ENCODE measurements around the gene KLHL25.

KLHL25 gene

DNA sequence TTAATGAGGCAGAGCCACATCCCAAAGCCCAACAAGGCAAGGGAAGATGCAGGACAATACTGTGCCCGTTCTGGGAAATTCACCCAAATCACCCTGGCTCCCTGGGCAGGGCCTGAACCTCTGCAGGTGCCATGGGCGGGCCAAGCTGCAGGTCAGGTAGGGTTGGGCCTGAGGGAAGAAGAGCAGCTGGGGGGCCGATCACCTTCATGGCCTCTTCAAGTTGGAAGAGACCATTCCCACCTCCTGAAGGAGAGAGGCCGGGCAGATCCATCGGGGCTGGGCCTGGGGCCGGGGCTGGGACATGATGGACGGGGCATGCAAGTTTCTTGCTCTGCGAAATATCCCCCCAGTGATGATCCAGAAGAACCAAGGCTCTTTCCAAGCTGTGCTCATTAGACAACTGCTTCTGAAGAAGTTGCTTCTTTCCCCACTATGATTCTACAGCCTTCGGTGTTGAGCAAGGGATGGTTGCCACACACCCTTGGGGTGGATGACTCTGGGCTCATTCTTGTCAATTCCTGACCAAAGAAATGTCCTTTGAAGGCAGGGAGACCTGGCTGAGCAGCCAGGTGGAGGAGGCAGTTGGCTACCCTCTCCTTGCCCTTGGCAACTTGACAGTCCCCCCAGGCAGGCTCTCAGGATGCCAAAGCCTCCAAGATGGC is 38.2 kb downstream of the KLHL25 start:
- no peak overlapping the region for H3K4me3 ChIP-seq (replicated peaks in 1 of 2; ENCODE audit: low read depth in 2 of 2, low read length in 2 of 2)
- peak in 1 of 2 donors; percentile 26 for DNase-seq (ENCODE audit: low read depth in 2 of 2)
- TF ChIP-seq, protein P1, sequence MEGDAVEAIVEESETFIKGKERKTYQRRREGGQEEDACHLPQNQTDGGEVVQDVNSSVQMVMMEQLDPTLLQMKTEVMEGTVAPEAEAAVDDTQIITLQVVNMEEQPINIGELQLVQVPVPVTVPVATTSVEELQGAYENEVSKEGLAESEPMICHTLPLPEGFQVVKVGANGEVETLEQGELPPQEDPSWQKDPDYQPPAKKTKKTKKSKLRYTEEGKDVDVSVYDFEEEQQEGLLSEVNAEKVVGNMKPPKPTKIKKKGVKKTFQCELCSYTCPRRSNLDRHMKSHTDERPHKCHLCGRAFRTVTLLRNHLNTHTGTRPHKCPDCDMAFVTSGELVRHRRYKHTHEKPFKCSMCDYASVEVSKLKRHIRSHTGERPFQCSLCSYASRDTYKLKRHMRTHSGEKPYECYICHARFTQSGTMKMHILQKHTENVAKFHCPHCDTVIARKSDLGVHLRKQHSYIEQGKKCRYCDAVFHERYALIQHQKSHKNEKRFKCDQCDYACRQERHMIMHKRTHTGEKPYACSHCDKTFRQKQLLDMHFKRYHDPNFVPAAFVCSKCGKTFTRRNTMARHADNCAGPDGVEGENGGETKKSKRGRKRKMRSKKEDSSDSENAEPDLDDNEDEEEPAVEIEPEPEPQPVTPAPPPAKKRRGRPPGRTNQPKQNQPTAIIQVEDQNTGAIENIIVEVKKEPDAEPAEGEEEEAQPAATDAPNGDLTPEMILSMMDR (IDR thresholded peaks at IDR 0.05; ENCODE audit: low read depth, low read length), result no peak

DNA sequence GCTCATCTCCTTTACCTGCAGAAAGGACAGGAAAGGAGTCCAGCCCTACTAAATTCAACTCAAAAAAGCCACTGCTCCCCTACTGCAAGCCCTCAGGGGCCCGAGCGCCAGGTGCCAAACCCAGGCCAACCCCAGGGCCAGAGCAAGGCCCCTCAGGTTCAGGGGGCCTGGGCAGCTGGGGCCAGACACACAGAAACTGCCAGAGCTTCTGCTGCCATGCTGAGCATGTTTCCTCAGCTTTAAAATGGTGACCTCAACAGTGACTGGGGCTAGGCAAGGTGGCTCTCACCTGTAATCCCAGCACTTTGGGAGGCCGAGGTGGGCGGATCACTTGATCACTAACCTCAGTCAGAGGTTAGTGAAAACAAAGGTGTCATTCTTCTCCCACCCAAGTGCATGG is 38.8 kb downstream of the KLHL25 start:
- TF ChIP-seq, protein P1 (IDR thresholded peaks at IDR 0.05; ENCODE audit: low read depth, low read length), result no peak
- no peak overlapping the region for H3K4me3 ChIP-seq (replicated peaks in 1 of 2; ENCODE audit: low read depth in 2 of 2, low read length in 2 of 2)
- no peak for DNase-seq (ENCODE audit: low read depth in 2 of 2)

DNA sequence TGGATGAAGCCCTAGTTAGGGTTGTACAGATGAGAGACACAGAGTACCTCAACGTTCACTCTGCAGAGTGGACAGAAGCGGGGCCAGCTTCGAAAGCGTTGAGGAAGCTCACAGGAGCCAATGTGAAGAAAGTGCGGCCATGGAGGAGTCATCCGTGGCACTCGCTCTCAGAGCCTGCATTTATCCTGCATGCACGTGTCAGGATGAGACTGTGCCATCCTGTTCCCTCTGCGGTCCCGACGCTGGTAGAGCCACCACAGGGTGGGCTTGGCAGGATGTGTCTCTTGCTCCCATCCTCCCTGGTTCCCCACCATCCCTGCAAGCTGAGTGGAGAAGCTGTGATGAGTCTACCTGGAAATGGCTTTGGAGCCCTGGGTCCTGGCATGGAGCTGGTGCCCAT is 39.3 kb downstream of the KLHL25 start:
- H3K4me3 ChIP-seq (replicated peaks in 1 of 2; ENCODE audit: low read depth in 2 of 2, low read length in 2 of 2), result no peak overlapping the region
- no peak for DNase-seq (ENCODE audit: low read depth in 2 of 2)
- TF ChIP-seq, protein P1 (IDR thresholded peaks at IDR 0.05; ENCODE audit: low read depth, low read length), result no peak

- TF ChIP-seq, protein P1 (IDR thresholded peaks at IDR 0.05; ENCODE audit: low read depth, low read length), result no peak
- no peak overlapping the region for H3K4me3 ChIP-seq (replicated peaks in 1 of 2; ENCODE audit: low read depth in 2 of 2, low read length in 2 of 2)
- DNase-seq (ENCODE audit: low read depth in 2 of 2), result peak in 1 of 2 donors; percentile 52
Observed at GRCh38 chr15:85754989-85755388, 39.7 kb downstream of the KLHL25 start.

DNA sequence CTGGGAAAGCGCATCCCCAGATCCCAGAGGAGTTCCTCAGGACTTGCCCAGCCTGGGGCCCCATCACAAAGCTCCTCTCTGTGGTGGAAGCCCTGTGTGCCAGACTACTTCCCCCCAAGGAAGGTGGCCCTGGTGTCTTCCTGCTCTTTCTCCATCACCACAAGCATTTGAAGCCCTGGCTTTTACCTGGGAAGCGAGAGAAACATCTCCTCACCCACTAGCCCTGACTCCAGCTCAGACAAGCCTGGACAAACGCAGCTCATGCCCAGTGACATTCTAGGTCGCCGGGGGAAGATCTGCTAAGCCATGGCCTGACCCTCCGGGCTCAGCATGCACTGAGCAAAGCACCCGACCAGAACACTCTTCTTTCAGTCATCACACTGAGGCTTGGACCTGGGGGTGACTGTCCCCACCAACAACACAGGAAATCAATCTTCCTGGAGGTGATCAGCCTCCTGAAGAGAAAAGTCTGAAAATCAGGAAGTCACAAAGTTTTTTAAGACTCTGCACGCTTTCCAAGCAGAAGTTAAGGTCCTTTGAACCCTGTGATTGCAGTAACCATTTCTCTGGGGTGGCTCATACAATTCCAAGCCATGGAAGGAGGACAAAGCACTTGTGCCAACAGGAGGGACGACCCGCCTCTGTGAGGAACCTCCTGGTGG is 40.8 kb downstream of the KLHL25 start:
- DNase-seq (ENCODE audit: low read depth in 2 of 2), result no peak
- H3K4me3 ChIP-seq (replicated peaks in 1 of 2; ENCODE audit: low read depth in 2 of 2, low read length in 2 of 2), result no peak overlapping the region
- TF ChIP-seq, protein P1 (IDR thresholded peaks at IDR 0.05; ENCODE audit: low read depth, low read length), result no peak

DNA sequence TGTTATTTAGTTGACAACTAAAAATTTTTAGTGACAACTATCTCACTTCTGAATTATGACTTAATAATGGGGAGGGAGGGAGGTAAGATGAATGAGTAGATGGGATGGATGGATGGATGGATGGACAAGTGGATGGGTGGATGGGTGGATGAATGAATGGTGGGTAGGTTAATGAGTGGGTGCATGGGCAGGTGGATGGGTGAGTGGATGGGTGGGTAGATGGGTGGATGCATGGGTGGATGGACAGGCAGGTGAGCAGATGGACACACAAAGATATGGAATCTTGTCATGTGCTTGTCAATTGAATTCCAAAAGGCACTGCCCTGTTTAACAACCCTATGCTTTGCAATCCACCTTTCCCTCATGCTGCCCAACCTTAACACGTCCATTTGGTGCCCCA is 41.5 kb downstream of the KLHL25 start:
- H3K4me3 ChIP-seq (replicated peaks in 1 of 2; ENCODE audit: low read depth in 2 of 2, low read length in 2 of 2), result no peak overlapping the region
- TF ChIP-seq, protein P1 (IDR thresholded peaks at IDR 0.05; ENCODE audit: low read depth, low read length), result no peak
- DNase-seq (ENCODE audit: low read depth in 2 of 2), result no peak
